ENCODE data around the gene NXT2. TPM values are rescaled to one million over a fixed set of nuclear protein-coding genes. Genes with fewer than 3 reads are reported as not detected.
A peak's percentile ranks its signal among the peaks of the same experiment; 100 is the strongest.

NXT2 gene
- 25.1 and 42.4 TPM in 2 replicates for total RNA-seq (ENCODE audit: low replicate concordance)

DNA sequence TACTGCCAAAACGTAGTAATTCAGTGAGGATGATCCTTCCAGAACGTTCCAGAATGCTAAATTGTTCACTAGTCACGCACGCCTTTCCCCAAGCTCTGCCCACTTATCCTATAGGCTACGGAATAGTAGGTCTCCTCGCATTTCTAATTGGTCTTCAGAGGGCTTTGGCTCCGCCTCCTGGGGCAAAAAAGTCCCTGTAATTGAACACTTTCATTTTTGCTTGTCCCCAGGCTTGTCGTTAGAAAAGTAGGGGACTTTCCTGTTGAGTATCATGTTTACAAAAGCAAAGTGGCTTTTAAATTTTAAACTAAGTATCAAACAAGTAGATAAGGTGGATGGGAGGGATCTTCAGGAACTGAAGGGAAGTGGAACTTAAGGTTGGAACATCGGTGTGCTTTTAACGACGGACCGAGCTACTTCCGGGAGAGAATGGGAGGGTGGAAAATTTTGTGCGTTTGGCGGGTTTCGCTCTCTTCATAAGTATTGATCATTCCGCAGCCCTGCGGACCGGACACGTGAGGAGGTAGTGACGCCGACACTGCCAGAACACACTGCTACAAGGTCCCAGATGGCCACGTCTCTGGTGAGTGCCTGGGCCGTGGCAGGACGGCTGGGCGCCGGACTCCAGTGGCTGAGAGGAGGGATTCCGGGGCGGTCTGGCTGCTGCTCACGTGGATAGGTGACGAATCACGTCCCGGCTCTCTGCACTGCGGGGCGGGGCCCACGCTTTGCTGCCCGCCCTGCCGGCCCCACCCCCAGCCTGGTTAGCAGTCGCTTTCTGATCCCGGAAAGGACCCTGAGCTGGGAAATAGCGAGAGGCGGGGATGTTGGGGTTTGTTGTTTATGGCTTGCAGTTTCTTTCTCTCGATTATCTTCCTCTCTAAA is at the start of gene NXT2:
Gene NXT2, plus strand, starts transcription at position 406 of the 885 bp plus-strand sequence. Its CDS starts 163 bp downstream, at position 569.
- H3K27ac ChIP-seq, result peak within 1 kb of the TSS; percentile 65
- H3K4me1 ChIP-seq, result no peaks in the 10 kb centered on the region
- H3K79me2 ChIP-seq (ENCODE audit: low read depth), result no peaks in the 10 kb centered on the region
- Mint-ChIP-seq H3K27ac (peak within 1 kb of the TSS; percentile 99), H3K36me3 (no peaks in the 10 kb centered on the region), H3K9me3 (no peaks in the 10 kb centered on the region), H3K4me3 (peak within 1 kb of the TSS; percentile 96), H3K4me1 (peaks cover 11% of the 10 kb centered on the region), H3K27me3 (ENCODE audit: insufficient read depth, low read depth) (peaks cover 3% of the 10 kb centered on the region)
- H4K20me1 ChIP-seq (ENCODE audit: low read depth), result no peaks in the 10 kb centered on the region
- TF ChIP-seq EZH2phosphoT487 (IDR thresholded peaks at IDR 0.05), result no peak
- TF ChIP-seq, protein P1, sequence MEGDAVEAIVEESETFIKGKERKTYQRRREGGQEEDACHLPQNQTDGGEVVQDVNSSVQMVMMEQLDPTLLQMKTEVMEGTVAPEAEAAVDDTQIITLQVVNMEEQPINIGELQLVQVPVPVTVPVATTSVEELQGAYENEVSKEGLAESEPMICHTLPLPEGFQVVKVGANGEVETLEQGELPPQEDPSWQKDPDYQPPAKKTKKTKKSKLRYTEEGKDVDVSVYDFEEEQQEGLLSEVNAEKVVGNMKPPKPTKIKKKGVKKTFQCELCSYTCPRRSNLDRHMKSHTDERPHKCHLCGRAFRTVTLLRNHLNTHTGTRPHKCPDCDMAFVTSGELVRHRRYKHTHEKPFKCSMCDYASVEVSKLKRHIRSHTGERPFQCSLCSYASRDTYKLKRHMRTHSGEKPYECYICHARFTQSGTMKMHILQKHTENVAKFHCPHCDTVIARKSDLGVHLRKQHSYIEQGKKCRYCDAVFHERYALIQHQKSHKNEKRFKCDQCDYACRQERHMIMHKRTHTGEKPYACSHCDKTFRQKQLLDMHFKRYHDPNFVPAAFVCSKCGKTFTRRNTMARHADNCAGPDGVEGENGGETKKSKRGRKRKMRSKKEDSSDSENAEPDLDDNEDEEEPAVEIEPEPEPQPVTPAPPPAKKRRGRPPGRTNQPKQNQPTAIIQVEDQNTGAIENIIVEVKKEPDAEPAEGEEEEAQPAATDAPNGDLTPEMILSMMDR (IDR thresholded peaks at IDR 0.05), result no peak
- no peak for TF ChIP-seq EZH2 (IDR thresholded peaks at IDR 0.05)
- H3K27me3 ChIP-seq, result peaks cover 34% of the 10 kb centered on the region
- no peaks in the 10 kb centered on the region for H3K9me3 ChIP-seq (ENCODE audit: low read depth)
- DNase-seq (ENCODE audit: low spot score), result peak; percentile 93
- H3K36me3 ChIP-seq, result no peaks in the 10 kb centered on the region
- peak within 1 kb of the TSS; percentile 71 for H3K4me2 ChIP-seq
- peak within 1 kb of the TSS; percentile 62 for H3K4me3 ChIP-seq
- H2AFZ ChIP-seq (replicated peaks), result peak within 1 kb of the TSS; percentile 80
- no peaks in the 10 kb centered on the region for H3F3A ChIP-seq (ENCODE audit: low read depth)
- peak within 1 kb of the TSS; percentile 67 for H3K9ac ChIP-seq

DNA sequence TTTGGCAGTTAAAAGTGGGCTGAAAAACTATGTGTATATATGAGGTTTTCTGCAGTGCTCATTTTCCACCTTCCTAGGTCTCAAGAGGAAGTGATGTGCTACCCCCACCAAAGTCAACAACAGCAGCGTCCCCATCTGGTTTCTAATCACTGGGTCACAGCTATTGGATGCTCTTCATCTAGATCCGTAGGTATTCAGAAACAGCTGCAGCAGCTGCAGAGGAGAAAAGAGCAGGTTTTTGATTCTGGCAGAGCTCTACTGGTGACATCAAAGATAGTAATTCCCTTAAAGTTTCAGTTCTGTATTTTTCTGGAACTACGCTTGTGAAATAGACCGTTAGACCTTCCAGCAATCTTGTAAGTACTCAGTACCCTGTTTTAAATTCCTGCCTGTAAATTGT is 49.0 kb upstream of the NXT2 start:
- no peaks in the 10 kb centered on the region for H3K9me3 ChIP-seq (ENCODE audit: low read depth)
- H3K27me3 ChIP-seq, result no peaks in the 10 kb centered on the region
- no peaks in the 10 kb centered on the region for H4K20me1 ChIP-seq (ENCODE audit: low read depth)
- H3K27ac Mint-ChIP-seq, result no peak overlapping the region
- H3K4me1 ChIP-seq, result no peaks in the 10 kb centered on the region
- TF ChIP-seq EZH2phosphoT487 (IDR thresholded peaks at IDR 0.05) (no peak), EZH2 (IDR thresholded peaks at IDR 0.05) (no peak)
- TF ChIP-seq, protein P1 (IDR thresholded peaks at IDR 0.05), result no peak
- H3K4me3 ChIP-seq, result no peak overlapping the region
- no peaks in the 10 kb centered on the region for H3K36me3 ChIP-seq
- H3K4me3 Mint-ChIP-seq, result no peak overlapping the region
- no peak overlapping the region for H3K9ac ChIP-seq
- H3F3A ChIP-seq (ENCODE audit: low read depth), result no peaks in the 10 kb centered on the region
- peaks cover 7% of the 10 kb centered on the region for H3K4me1 Mint-ChIP-seq
- no peaks in the 10 kb centered on the region for H3K9me3 Mint-ChIP-seq
- H3K4me2 ChIP-seq, result no peak overlapping the region
- H2AFZ ChIP-seq (replicated peaks), result no peak overlapping the region
- H3K79me2 ChIP-seq (ENCODE audit: low read depth), result no peaks in the 10 kb centered on the region
- H3K36me3 Mint-ChIP-seq, result no peaks in the 10 kb centered on the region
- DNase-seq (ENCODE audit: low spot score), result no peak
- no peaks in the 10 kb centered on the region for H3K27me3 Mint-ChIP-seq (ENCODE audit: insufficient read depth, low read depth)
- H3K27ac ChIP-seq, result no peak overlapping the region

DNA sequence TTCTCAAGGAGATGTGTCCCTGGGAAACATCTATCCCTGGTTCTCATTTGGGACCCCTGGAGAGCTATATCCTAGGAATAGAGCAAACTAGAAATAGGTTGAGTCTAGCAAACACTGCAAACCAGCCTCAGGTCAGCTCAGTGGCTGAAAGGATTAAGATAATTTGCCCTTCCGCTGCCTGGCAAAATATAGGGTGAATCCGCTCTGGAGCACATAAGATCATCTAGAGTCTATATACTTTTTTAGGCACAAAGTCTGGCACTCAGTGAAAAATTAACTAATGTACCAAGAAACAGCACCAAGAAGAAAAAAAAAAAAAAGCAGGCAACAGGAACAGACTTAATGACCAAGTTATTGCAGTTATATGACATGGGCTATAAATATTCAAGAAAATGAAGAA is 47.5 kb upstream of the NXT2 start:
- H3K9ac ChIP-seq, result no peak overlapping the region
- no peak overlapping the region for H3K27ac ChIP-seq
- no peaks in the 10 kb centered on the region for H3F3A ChIP-seq (ENCODE audit: low read depth)
- Mint-ChIP-seq H3K27me3 (ENCODE audit: insufficient read depth, low read depth) (no peaks in the 10 kb centered on the region), H3K4me3 (no peak overlapping the region), H3K4me1 (peaks cover 10% of the 10 kb centered on the region), H3K27ac (no peak overlapping the region), H3K36me3 (no peaks in the 10 kb centered on the region), H3K9me3 (no peaks in the 10 kb centered on the region)
- H2AFZ ChIP-seq (replicated peaks), result no peak overlapping the region
- no peaks in the 10 kb centered on the region for H3K27me3 ChIP-seq
- no peak overlapping the region for H3K4me2 ChIP-seq
- TF ChIP-seq, protein P1 (IDR thresholded peaks at IDR 0.05), result no peak
- TF ChIP-seq EZH2phosphoT487 (IDR thresholded peaks at IDR 0.05) (no peak), EZH2 (IDR thresholded peaks at IDR 0.05) (no peak)
- H3K9me3 ChIP-seq (ENCODE audit: low read depth), result no peaks in the 10 kb centered on the region
- H3K4me3 ChIP-seq, result no peak overlapping the region
- no peak for DNase-seq (ENCODE audit: low spot score)
- no peaks in the 10 kb centered on the region for H3K79me2 ChIP-seq (ENCODE audit: low read depth)
- no peaks in the 10 kb centered on the region for H3K36me3 ChIP-seq
- H4K20me1 ChIP-seq (ENCODE audit: low read depth), result no peaks in the 10 kb centered on the region
- no peaks in the 10 kb centered on the region for H3K4me1 ChIP-seq
